Stimulated activated CD8-positive, alpha-beta memory T cell treated with anti-CD3 and anti-CD28 coated beads, Interleukin-7, amount 100 ng/mL, for 48 hours (primary cell): Measurements from ENCODE around the gene TAF6.

Source experiments
- DNase-seq, 2 donors: peaks; one replicate each; pipeline ENCODE4 v3.0.0-alpha.2; 2020; ENCODE audit warnings: low read depth in 1 of 2; ENCODE audit errors: extremely low read depth in 1 of 2

Gene TAF6

DNA sequence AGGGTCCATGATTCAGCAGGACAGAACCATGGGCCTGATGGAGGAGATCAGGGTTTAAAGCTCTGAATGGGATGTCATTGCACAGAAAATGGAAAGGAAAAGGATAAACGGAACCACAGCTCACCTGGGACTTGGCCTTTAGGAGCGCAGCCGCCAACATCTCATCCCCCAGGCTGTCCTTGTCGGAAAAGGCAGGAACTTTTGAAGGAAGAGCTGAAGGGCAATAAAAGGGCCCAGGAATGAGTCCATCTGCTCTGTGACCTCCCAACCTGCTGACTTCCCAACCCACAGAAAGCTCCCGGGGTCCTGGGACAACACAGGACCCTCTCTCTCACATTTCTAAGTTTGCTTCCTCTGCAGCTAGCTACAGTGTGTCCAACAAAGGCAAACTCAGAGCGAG lies 43.7 kb downstream of the TAF6 start:
- DNase-seq = no peak

DNA sequence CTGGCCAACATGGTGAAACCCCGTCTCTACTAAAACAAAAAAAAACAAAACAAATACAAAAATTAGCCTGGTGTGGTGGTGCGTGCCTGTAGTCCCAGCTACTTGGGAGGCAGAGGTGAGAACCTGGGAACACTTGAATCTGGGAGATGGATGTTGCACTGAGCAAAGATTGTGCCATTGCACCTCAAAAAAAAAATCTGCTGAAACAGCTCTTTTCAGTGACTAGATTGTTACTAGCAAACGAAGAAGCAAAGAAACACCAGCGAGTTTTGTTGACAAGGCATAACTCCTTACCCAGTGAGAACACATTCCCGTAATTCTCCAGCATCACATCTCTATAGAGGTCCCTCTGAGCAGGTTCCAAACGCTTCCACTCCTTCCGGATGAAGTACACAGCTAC lies 44.3 kb downstream of the TAF6 start:
- no peak for DNase-seq

GRCh38 chr7:100072462-100072861 lies 46.7 kb downstream of the TAF6 start:
- no peak for DNase-seq

DNA sequence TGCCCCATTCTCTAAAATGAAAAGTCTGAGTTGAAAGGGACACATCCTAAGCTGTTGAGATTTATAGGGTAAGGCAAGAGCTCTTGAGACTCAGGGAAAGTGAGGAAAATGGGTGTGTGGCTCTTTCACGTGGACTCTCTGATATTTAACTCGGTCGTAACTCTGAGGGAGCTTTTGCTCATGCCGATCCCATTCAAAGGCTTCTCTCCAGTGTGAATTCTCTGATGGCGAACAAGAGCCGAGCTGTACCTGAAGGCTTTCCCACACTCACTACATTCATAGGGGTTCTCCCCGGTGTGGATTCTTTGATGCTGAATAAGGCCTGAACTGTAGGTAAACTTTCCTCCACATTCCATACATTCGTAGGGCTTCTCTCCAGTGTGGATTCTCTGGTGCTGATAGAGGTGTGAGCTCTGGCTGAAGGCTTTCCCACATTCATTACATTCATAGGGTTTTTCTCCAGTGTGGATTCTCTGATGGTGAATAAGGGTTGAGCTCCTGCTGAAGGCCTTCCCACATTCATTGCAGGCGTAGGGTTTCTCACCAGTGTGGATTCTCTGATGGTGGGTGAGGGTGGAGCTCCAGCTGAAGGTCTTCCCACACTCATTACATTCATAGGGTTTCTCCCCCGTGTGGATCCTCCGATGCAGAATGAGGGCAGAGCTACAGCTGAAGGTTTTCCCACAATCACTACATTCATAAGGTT lies 48.0 kb downstream of the TAF6 start:
- DNase-seq = no peak

DNA sequence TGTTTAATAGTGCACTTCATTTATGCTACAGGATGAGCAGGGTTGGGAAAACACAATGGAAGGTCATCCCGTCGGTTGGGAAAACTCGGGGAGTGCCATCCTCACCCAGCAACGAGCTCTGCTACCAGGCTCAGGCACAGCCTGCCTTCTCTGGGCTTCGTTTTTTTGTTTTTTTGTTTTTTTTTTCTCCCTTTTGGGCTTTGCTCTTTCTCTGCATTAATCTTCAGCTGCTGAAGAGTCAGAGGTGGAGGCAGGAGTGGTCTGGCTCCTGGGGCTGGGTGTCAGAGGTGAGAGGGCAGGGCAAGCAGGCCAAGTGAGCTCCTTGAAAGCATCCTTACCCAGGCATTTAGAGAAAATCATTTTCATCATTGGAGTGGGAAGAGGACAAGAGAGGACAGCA lies 49.2 kb downstream of the TAF6 start:
- no peak for DNase-seq

- DNase-seq = no peak
Measured at GRCh38 chr7:100066953-100067352, 52.2 kb downstream of the TAF6 start.

DNA sequence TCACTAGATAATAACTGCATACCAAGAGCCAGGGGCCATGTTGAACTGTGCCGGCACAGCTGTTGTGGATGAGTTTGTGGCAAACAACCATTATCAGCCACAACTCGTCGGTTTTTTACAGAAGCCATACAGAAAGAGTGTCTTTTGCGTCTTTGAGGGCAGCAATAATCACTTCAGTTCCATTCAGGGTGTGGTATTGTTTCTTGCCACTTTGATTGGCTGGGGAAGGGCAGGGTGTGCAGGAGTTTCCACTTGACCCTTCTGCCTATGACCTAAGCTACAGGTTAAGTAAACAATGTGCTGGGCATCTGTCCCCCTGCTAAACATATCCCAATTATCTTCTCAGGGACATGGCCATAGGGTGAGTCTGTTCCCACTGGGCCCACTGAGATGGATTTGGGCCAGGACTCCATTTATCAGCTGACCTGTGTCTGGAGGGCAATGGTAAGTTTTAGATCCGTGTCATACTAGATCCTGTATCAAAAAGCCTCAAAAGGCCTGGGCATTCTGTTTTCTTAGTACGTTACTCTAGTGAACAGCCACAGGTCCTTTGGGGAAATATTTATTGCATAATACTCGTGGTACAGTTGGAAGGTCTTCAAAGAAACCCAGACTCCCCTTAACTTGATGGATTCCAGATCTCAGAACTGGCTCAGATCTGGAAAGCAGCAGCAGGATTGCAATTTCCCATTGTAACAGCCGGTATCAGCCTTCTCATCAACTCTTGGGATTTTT lies 53.5 kb downstream of the TAF6 start:
- DNase-seq = no peak

- DNase-seq = no peak
Measured at GRCh38 chr7:100064162-100064561, 55.0 kb downstream of the TAF6 start.

DNA sequence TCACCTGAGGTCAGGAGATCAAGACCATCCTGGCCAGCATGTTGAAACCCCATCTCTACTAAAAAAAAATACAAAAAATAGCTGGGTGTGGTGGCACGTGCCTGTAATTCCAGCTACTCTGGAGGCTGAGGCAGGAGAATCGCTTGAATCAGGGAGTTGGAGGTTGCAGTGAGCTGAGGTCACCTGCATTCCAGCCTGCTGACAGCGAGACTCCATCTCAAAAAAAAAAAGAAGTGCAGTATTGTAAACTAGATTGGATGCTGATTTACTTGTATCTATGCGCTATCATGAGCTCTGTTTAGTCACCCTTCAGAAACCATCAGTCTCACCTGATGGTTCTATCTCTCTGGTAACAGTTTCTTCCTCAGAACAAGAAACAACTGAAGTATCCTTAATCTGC lies 55.8 kb downstream of the TAF6 start:
- DNase-seq = no peak

- no peak for DNase-seq
Measured at GRCh38 chr7:100061518-100062193, 57.5 kb downstream of the TAF6 start.

DNA sequence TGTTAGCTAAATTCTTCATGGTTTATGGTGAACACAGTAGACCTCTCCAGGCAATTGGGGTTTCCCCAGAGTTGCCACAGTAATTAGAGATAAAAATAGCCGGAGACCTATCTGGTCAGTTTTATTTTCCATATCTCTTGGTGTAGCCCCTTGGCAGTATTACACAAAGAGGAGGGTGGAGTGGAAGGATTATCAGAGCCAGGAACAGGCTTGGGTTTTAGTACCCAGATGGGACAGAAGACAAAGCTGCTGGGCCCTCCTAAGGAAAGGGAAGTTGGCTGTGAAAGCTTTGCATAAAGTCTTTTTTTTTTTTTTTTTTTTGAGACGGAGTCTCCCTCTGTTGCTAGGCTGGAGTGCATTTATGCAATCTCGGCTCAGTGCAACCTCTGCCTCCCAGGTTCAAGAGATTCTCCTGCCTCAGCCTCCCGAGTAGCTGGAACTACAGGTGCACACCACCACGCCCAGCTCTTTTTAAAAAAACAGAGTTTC lies 59.9 kb downstream of the TAF6 start:
- DNase-seq = no peak
